SU-DHL-6 (cell line): ENCODE measurements around the gene APOBEC3G.

ENCODE experiments used
- H2AFZ ChIP-seq: fragments of 200-600 bp; sonication (generic); 2 replicates; pipeline ENCODE4 v1.6.1; 2014; ENCODE audit warnings: low read depth, mild to moderate bottlenecking, moderate library complexity, mixed read lengths, antibody characterized with exemption, low read length; ENCODE audit not compliant: severe bottlenecking
- H3F3A ChIP-seq: fragments of 200-600 bp; shearing (Covaris generic); 2 replicates; pipeline ENCODE4 v1.6.0; 2016; ENCODE audit warnings: antibody characterized with exemption, mild to moderate bottlenecking; ENCODE audit not compliant: insufficient read depth
- H3K27ac ChIP-seq: fragments of 200-600 bp; sonication (generic); 2 replicates; pipeline ENCODE4 v1.5.1; 2016; ENCODE audit warnings: low read depth, mild to moderate bottlenecking, low read length, moderate library complexity, mixed read lengths
- H3K27me3 ChIP-seq: fragments of 200-600 bp; sonication (generic), shearing (Covaris generic); 2 replicates; pipeline ENCODE4 v1.6.0; 2014; ENCODE audit warnings: mild to moderate bottlenecking, low read length
- H3K36me3 ChIP-seq: fragments of 200-600 bp; sonication (generic); 2 replicates; pipeline ENCODE4 v1.6.1; 2014; ENCODE audit warnings: mild to moderate bottlenecking, low read length, mixed read lengths
- H3K4me2 ChIP-seq: fragments of 300-600, 200-600 bp; shearing (Covaris generic), sonication (generic); 2 replicates; pipeline ENCODE4 v1.6.0; 2014; ENCODE audit warnings: low read length, low read depth, mild to moderate bottlenecking; ENCODE audit not compliant: poor library complexity, severe bottlenecking
- H3K4me3 ChIP-seq: fragments of 200-600 bp; sonication (generic); 2 replicates; pipeline ENCODE4 v1.5.1; 2014; ENCODE audit warnings: antibody characterized with exemption, low read length, mild to moderate bottlenecking, mixed read lengths; ENCODE audit not compliant: insufficient read depth, poor library complexity, severe bottlenecking
- H3K79me2 ChIP-seq: fragments of 200-600 bp; sonication (generic); 2 replicates; pipeline ENCODE4 v1.6.1; 2014; ENCODE audit warnings: mild to moderate bottlenecking, low read length, moderate library complexity; ENCODE audit not compliant: insufficient read depth
- H3K9ac ChIP-seq: fragments of 200-600 bp; sonication (generic); 2 replicates; pipeline ENCODE4 v1.7.0; 2014; ENCODE audit warnings: mild to moderate bottlenecking, low read length
- H3K9me2 ChIP-seq: fragments of 200-600 bp; sonication (generic); replicated peaks from 2 replicates; pipeline ENCODE4 v1.6.1; 2014; ENCODE audit warnings: low read length; ENCODE audit not compliant: insufficient read depth
- H3K9me3 ChIP-seq: fragments of 200-600 bp; sonication (generic); 2 replicates; pipeline ENCODE4 v1.6.1; 2014; ENCODE audit warnings: low read length, mixed read lengths; ENCODE audit not compliant: insufficient read depth
- H4K20me1 ChIP-seq: fragments of 200-600 bp; sonication (generic); 2 replicates; pipeline ENCODE4 v1.6.1; 2014; ENCODE audit warnings: low read depth, mild to moderate bottlenecking, antibody characterized with exemption, low read length, moderate library complexity, mixed read lengths
- CTCF ChIP-seq: fragments of 200-600 bp; sonication (generic); IDR thresholded peaks from one replicate; pipeline ENCODE4 v1.5.1; 2017; ENCODE audit warnings: antibody characterized with exemption, mild to moderate bottlenecking, low read length, moderate library complexity; ENCODE audit not compliant: insufficient read depth, poor library complexity, severe bottlenecking
- EZH2phosphoT487 ChIP-seq: fragments of 200-600 bp; sonication (generic), shearing (Covaris generic); conservative IDR thresholded peaks from 2 replicates; pipeline ENCODE4 v1.6.1; 2018; ENCODE audit warnings: mild to moderate bottlenecking, antibody characterized with exemption, low read length, moderate library complexity, mixed read lengths

The APOBEC3G gene

GRCh38 chr22:39133871-39134270 lies 56.8 kb downstream of the APOBEC3G start:
- Histone ChIP-seq H2AFZ (no peak overlapping the region), H3K9me2 (no peaks in the 10 kb centered on the region), H3K4me2 (no peak overlapping the region), H3K79me2 (no peaks in the 10 kb centered on the region), H3F3A (no peaks in the 10 kb centered on the region), H3K27me3 (no peaks in the 10 kb centered on the region), H3K4me3 (no peak overlapping the region), H3K9me3 (no peaks in the 10 kb centered on the region), H4K20me1 (no peaks in the 10 kb centered on the region), H3K27ac (no peak overlapping the region), H3K36me3 (no peaks in the 10 kb centered on the region), H3K9ac (no peak overlapping the region)
- no peak for TF ChIP-seq EZH2phosphoT487
- no peak for TF ChIP-seq CTCF

- Histone ChIP-seq H4K20me1 (no peaks in the 10 kb centered on the region), H3K79me2 (no peaks in the 10 kb centered on the region), H3K27ac (no peak overlapping the region), H3K9ac (no peak overlapping the region), H3K9me2 (no peaks in the 10 kb centered on the region), H3K27me3 (no peaks in the 10 kb centered on the region), H3K4me2 (no peak overlapping the region), H2AFZ (no peak overlapping the region), H3K4me3 (no peak overlapping the region), H3F3A (no peaks in the 10 kb centered on the region), H3K36me3 (no peaks in the 10 kb centered on the region), H3K9me3 (no peaks in the 10 kb centered on the region)
- TF ChIP-seq EZH2phosphoT487 (no peak), CTCF (no peak)
These were observed 57.5 kb downstream of the APOBEC3G start for GRCh38 chr22:39134366-39135091.

- Histone ChIP-seq H3K79me2 (no peaks in the 10 kb centered on the region), H2AFZ (no peak overlapping the region), H3K9ac (no peak overlapping the region), H3K9me3 (no peaks in the 10 kb centered on the region), H3K36me3 (no peaks in the 10 kb centered on the region), H3K27me3 (no peaks in the 10 kb centered on the region), H3F3A (no peaks in the 10 kb centered on the region), H3K27ac (no peak overlapping the region), H3K9me2 (no peaks in the 10 kb centered on the region), H4K20me1 (no peaks in the 10 kb centered on the region), H3K4me3 (no peak overlapping the region), H3K4me2 (no peak overlapping the region)
- TF ChIP-seq EZH2phosphoT487, result no peak
- TF ChIP-seq CTCF, result peak; percentile 41
These were observed 58.2 kb downstream of the APOBEC3G start for GRCh38 chr22:39135092-39135896.
